Measurements from ENCODE around the gene CLCN7.

GRCh38 chr16:1451702-1452392 is 23.0 kb downstream of the CLCN7 start:
- TF ChIP-seq MAX (IDR thresholded peaks at IDR 0.05; ENCODE audit: insufficient read depth, insufficient read length) (no peak), POLR2A (IDR thresholded peaks at IDR 0.05; ENCODE audit: low read depth, low read length) (no peak), CTCF (IDR thresholded peaks at IDR 0.05; ENCODE audit: extremely low read depth in 1 of 2, insufficient read depth in 1 of 2, low read depth in 1 of 2, low read length in 2 of 2) (no peak), MYC (IDR thresholded peaks at IDR 0.05; ENCODE audit: low read depth, low read length) (no peak), EZH2 (IDR thresholded peaks at IDR 0.05; ENCODE audit: borderline replicate concordance, low read depth, low read length, severe bottlenecking) (no peak), FOS (IDR thresholded peaks at IDR 0.05; ENCODE audit: borderline replicate concordance, insufficient read depth, low read length) (no peak)
